Mesodermal cell (in vitro differentiated cells): ENCODE results near the gene GSTT4.
"Not testable (repeated sequence)": the region's sequence is repeated elsewhere in the genome, so short reads cannot be mapped to it uniquely, and the experiment has no call there.

Experiments used
- H3K27ac ChIP-seq: 2 replicates; pipeline ENCODE4 v1.7.0; 2013; ENCODE audit warnings: mild to moderate bottlenecking, low read depth, low read length, moderate library complexity; ENCODE audit not compliant: severe bottlenecking
- H3K36me3 ChIP-seq: 2 replicates; pipeline ENCODE4 v1.7.1; 2013; ENCODE audit warnings: mild to moderate bottlenecking, low read length, moderate library complexity; ENCODE audit not compliant: control insufficient read depth, insufficient read depth
- H3K4me1 ChIP-seq: one replicate; pipeline ENCODE4 v1.7.1; 2013; ENCODE audit warnings: mild to moderate bottlenecking, low read length; ENCODE audit not compliant: insufficient read depth, control insufficient read depth, poor library complexity, severe bottlenecking
- H3K4me3 ChIP-seq: 2 replicates; pipeline ENCODE4 v1.7.0; 2013; ENCODE audit warnings: low read length, control low read depth, mild to moderate bottlenecking; ENCODE audit not compliant: insufficient read depth, poor library complexity, severe bottlenecking; ENCODE audit errors: extremely low read depth
- H3K9me3 ChIP-seq: 2 replicates; pipeline ENCODE4 v1.7.1; 2013; ENCODE audit warnings: mild to moderate bottlenecking, low read length, moderate library complexity; ENCODE audit not compliant: control insufficient read depth
- WGBS, 2 experiments: methylation state at CpG; one replicate each; pipeline ENCODE4 v1.1.5; 2013; ENCODE audit warnings: missing lambda C conversion rate in 2 of 2; ENCODE audit not compliant: insufficient coverage in 2 of 2; 5-methylcytosine and 5-hydroxymethylcytosine counted together

GSTT4 gene

DNA sequence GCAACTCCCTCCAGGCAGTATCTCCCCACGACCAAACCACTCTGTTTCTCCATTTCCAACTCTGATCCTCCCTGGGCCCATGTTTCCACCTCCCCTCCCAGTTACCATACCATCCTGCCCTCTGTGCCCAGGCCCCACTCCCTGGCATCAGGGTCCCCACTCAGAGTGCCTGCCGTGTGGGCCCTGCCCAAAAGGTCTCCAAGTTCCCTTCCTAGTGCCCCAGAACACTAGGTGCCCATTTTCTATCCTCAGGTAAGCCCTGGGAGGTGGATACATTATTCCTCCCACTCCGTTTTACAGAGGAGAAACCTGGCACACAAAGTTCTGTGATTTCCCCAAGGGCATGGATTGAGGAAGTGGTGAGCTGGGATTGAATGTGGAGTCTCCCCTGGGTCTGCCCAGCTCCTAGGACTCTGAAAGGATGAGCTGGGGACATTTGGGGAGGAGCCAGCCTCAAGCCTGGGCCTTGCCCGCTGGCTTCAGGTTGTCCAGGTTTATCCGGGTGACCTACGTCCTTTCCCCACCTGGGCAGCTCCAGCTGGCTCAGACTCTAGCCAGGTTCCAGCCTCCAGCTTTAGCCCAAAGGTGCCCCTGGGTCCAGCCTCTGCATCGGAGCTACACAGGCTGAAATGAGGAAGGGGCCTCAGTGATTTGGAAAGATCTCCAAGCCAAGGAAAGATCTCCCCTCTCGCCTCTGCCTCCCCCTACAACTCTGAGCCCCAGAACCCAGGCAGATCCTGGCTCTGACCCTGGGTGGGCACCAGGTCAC lies 2.2 kb upstream of the GSTT4 start:
- Histone ChIP-seq H3K4me3 (no peak overlapping the region), H3K27ac (no peak overlapping the region), H3K9me3 (peaks cover 4% of the 10 kb centered on the region), H3K36me3 (no peaks in the 10 kb centered on the region), H3K4me1 (no peaks in the 10 kb centered on the region)
- 81 to 84% methylated on average over 7 of the region's 8 CpGs for WGBS, 2 experiments

DNA sequence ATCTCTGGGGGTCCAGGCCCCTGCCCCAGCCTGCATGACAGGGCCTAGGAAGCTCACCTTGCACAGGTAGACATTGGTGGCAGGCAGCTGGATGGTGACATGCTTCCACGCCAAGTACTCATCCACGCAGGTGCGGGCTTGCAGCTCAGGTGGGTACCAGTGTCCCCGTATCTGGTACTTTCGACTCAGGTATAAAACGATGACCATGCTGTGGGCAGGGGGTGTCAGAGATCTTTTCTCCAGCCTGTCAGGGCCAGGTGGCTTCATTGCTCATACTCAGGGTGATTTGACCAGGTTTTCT lies 1.6 kb upstream of the GSTT4 start:
- Histone ChIP-seq H3K4me3 (no peak overlapping the region), H3K36me3 (no peaks in the 10 kb centered on the region), H3K9me3 (peaks cover 4% of the 10 kb centered on the region), H3K27ac (no peak overlapping the region), H3K4me1 (no peaks in the 10 kb centered on the region)
- WGBS, 2 experiments: 86 to 92% methylated on average over 6 of the region's 6 CpGs

- H3K9me3 ChIP-seq: peaks cover 4% of the 10 kb centered on the region
- WGBS, 2 experiments: 73 to 89% methylated on average over 9 to 10 of the region's 10 CpGs
- peaks cover 2% of the 10 kb centered on the region for H3K4me1 ChIP-seq
- H3K27ac ChIP-seq: no peak overlapping the region
- H3K4me3 ChIP-seq: no peak overlapping the region
- no peaks in the 10 kb centered on the region for H3K36me3 ChIP-seq
Measured at GRCh38 chr22:24006207-24006913, 1.1 kb upstream of the GSTT4 start.

- H3K9me3 ChIP-seq: no peaks in the 10 kb centered on the region
- 87 to 90% methylated on average over 8 of the region's 9 CpGs for WGBS, 2 experiments
- H3K27ac ChIP-seq: no peak overlapping the region
- H3K4me3 ChIP-seq: no peak overlapping the region
- H3K4me1 ChIP-seq: peaks cover 4% of the 10 kb centered on the region
- H3K36me3 ChIP-seq: no peaks in the 10 kb centered on the region
Measured at GRCh38 chr22:24003887-24004286, 1.4 kb downstream of the GSTT4 start.

GRCh38 chr22:24002851-24003250 lies 2.4 kb downstream of the GSTT4 start:
- Histone ChIP-seq H3K4me3 (no peak overlapping the region), H3K27ac (no peak overlapping the region), H3K4me1 (peaks cover 4% of the 10 kb centered on the region), H3K36me3 (no peaks in the 10 kb centered on the region), H3K9me3 (no peaks in the 10 kb centered on the region)
- WGBS, 2 experiments: 86 to 93% methylated on average over 5 of the region's 5 CpGs

DNA sequence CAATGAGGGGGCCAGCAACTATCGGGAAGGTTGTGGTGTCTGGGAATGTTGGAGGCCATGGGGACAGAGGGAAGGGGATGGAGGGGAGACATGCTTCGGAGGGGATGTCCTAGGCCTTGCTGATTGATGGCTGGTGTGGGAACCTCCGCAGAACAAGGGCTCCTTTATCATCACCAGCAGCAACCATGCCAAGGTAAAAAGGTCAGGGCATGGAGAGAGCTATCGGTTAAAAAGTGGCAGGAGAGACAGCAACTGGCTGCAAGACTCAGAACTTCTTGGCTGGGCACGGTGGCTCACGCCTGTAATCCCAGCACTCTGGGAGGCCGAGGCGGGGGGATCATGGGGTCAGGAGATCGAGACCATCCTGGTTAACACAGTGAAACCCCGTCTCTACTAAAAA lies 3.0 kb downstream of the GSTT4 start:
- Histone ChIP-seq H3K9me3 (no peaks in the 10 kb centered on the region), H3K27ac (no peak overlapping the region), H3K36me3 (no peaks in the 10 kb centered on the region), H3K4me1 (peaks cover 4% of the 10 kb centered on the region), H3K4me3 (no peak overlapping the region)
- WGBS, 2 experiments: 82 to 86% methylated on average over 4 to 7 of the region's 10 CpGs

DNA sequence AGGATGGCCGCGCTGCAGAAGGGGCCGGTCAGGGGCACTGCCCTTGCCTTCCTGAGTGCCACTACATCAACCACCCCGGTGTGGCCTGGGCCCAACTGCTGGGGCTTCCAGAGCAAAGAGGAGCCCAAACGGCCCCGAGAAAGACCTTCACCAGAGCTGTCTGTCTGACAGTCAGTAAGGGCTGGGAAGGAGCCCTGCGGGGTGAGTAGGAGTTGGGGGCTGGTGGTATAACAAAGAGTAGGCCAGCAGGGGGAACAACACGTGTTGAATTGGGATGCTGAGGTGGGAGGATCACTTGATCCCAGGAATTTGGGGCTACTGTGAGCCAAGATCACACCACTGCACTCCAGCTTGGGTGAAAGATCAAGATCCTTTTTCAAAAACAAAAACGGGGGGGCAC lies 3.9 kb downstream of the GSTT4 start:
- 62 to 71% methylated on average over 8 to 9 of the region's 9 CpGs for WGBS, 2 experiments
- Histone ChIP-seq H3K27ac (no peak overlapping the region), H3K4me1 (peaks cover 4% of the 10 kb centered on the region), H3K36me3 (no peaks in the 10 kb centered on the region), H3K9me3 (no peaks in the 10 kb centered on the region), H3K4me3 (no peak overlapping the region)

DNA sequence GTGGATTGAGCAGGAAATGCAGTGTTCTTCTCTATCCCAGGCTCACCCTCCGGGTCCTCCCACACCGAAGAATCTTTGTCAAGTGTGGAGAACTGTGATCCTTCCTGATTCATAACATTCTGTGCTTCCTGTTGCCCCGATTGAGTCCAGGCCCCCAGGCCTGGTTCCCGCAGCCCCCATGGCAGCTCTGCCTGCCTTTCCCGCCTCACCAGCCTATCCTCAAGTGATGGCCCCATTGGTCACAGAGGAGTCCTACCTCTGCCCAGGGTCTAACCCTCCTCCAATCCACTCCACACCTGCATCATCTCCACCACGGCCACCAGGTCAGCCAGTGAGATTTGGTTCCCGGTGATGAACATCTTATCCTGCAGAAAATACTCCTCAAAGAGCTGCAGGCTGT lies 5.5 kb downstream of the GSTT4 start:
- WGBS, 2 experiments: 91 to 94% methylated on average over 6 to 7 of the region's 7 CpGs
- not testable (repeated sequence) for H3K9me3 ChIP-seq, H3K4me3 ChIP-seq, H3K36me3 ChIP-seq, H3K27ac ChIP-seq, H3K4me1 ChIP-seq

GRCh38 chr22:23997092-23997491 lies 8.2 kb downstream of the GSTT4 start:
- 86% methylated on average over 2 of the region's 3 CpGs; no CpG with 5 or more reads in 1 of the 2 experiments for WGBS, 2 experiments
- Histone ChIP-seq H3K9me3 (no peaks in the 10 kb centered on the region), H3K27ac (no peak overlapping the region), H3K4me3 (no peak overlapping the region), H3K4me1 (peaks cover 4% of the 10 kb centered on the region), H3K36me3 (no peaks in the 10 kb centered on the region)

DNA sequence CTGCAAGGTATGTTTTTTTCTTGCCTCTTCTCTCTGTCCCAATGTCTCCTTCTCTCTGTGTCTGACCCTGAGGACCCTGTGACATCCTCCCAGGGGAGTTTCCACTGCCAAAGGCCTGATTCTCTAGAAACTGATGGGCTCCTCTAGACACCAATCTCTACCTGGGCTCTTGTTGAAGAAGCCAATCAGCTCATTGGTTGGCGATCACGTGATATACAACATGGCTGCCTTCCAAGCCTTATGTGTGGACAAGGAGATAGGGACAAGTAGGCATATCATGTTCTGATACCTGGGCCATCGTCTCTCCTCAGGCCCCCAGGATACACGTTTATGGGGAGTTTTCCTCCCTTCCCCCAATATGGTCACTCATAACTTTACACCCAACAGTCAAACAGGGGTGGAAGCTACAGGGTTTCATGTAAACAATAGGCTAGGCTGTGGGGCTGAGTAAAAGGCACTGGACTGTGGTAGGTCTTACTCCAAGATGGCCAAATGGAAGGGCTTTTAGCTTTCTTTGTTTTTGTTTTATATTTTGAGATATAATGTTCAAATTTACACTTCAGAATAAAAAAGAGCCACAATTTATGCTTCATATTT lies 11.6 kb downstream of the GSTT4 start:
- 81% methylated on average over 3 of the region's 4 CpGs; no CpG with 5 or more reads in 1 of the 2 experiments for WGBS, 2 experiments
- not testable (repeated sequence) for H3K4me3 ChIP-seq, H3K4me1 ChIP-seq, H3K9me3 ChIP-seq, H3K27ac ChIP-seq, H3K36me3 ChIP-seq

DNA sequence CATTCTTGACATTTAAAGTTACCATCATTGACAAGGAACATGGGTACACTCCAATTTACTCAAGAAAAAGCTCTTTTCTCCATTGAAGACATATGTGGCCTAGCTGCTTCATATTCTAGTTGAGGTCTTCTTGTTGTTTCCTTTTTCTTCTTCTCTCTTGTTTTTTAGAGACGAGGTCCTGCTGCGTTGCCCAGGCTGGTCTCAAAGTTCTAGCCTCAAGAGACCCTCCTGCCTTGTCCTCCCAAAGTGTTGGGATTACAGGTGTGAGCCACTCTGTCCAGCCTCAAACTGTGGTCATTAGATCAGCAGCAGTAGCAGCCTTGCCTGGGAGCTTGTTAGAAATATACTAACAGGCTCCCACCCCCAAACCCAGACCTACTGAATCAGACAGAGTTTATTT lies 12.2 kb downstream of the GSTT4 start:
- not testable (repeated sequence) for H3K27ac ChIP-seq, H3K9me3 ChIP-seq, H3K36me3 ChIP-seq, H3K4me1 ChIP-seq, H3K4me3 ChIP-seq
- WGBS, 2 experiments: no CpG with 5 or more reads among the region's 2 CpGs
